ENCODE measurements around the gene TAMM41. TPM values are rescaled to one million over a fixed set of nuclear protein-coding genes. Genes with fewer than 3 reads are reported as not detected.

TAMM41 gene
- total and polyA plus RNA-seq, 9 of the 15 experiments (the other 6 are each of a cell fraction or from before 2014, with no cell fraction given) = 8.6 to 74.6 (median 29.3) TPM

GRCh38 chr3:11846281-11847266 is at the start of gene TAMM41 (continued):
- TF ChIP-seq RREB1 (CRISPR knock-in tag; IDR thresholded peaks at IDR 0.05) (no peak), LARP7 (IDR thresholded peaks at IDR 0.05) (0 out of 2 replicates have a peak, but pooled peaks have one; percentile 85), TEAD4 (IDR thresholded peaks at IDR 0.05; ENCODE audit: low read length) (peak; percentile 35; the same call in 1 of the 2 replicates), TEAD4 (CRISPR knock-in tag; IDR thresholded peaks at IDR 0.05; ENCODE audit: borderline replicate concordance) (no peak), PREB (CRISPR knock-in tag; IDR thresholded peaks at IDR 0.05) (no peak), MTA3 (IDR thresholded peaks at IDR 0.05; ENCODE audit: borderline replicate concordance) (peak; percentile 92; the same call in 1 of the 2 replicates), FIP1L1 (IDR thresholded peaks at IDR 0.05; ENCODE audit: low read depth, low read length, poor library complexity, severe bottlenecking) (no peak), ZNF589 (CRISPR knock-in tag; IDR thresholded peaks at IDR 0.05; ENCODE audit: low read depth) (no peak), E2F8 (IDR thresholded peaks at IDR 0.05; ENCODE audit: low read depth, partially characterized antibody) (no peak), HMG20A (CRISPR knock-in tag; conservative IDR thresholded peaks at IDR 0.05) (no peak), ZNF507 (tag; conservative IDR thresholded peaks at IDR 0.05) (no peak), RBM22 (IDR thresholded peaks at IDR 0.05; ENCODE audit: low read depth, low read length, poor library complexity, severe bottlenecking) (no peak), MBD2 (IDR thresholded peaks at IDR 0.05; ENCODE audit: borderline replicate concordance, low read depth) (peak; percentile 76), ETV5 (CRISPR knock-in tag; IDR thresholded peaks at IDR 0.05; ENCODE audit: low read depth) (peak; percentile 84), ZNF766 (CRISPR knock-in tag; conservative IDR thresholded peaks at IDR 0.05) (peak; percentile 70; the same call in 1 of the 2 replicates), TAF1 (IDR thresholded peaks at IDR 0.05; ENCODE audit: control insufficient read depth, extremely low read depth, insufficient read depth, low read length, severe bottlenecking) (peak; percentile 95)

Data from K562 (cell line).